Transverse colon (tissue), 4 donors: ENCODE measurements around the gene FKBP2. TPM values are rescaled to one million over a fixed set of nuclear protein-coding genes. Genes with fewer than 3 reads are reported as not detected.

Source experiments
- DNase-seq: peaks from one replicate; pipeline ENCODE4 v3.0.0-alpha.2; 2019
- H3K27ac ChIP-seq, 4 donors: fragments of 200-600 bp; sonication (generic); 2 replicates each; pipeline ENCODE4 v1.5.1; 2016 to 2018; ENCODE audit warnings: inconsistent platforms in 4 of 4
- H3K27me3 ChIP-seq: fragments of 200-600 bp; sonication (generic); 2 replicates; pipeline ENCODE4 v1.5.1; 2017; ENCODE audit warnings: inconsistent platforms
- H3K36me3 ChIP-seq, 4 donors: fragments of 200-600 bp; sonication (generic); 2 replicates each; pipeline ENCODE4 v1.5.1; 2017 to 2019; ENCODE audit warnings: inconsistent platforms in 4 of 4
- H3K4me1 ChIP-seq, 4 donors: fragments of 200-600 bp; sonication (generic); 2 replicates each; pipeline ENCODE4 v1.5.1; 2017 to 2020; ENCODE audit warnings: inconsistent platforms in 4 of 4
- H3K4me3 ChIP-seq, 4 donors: fragments of 200-600 bp; sonication (generic); 1 replicate in 1 of 4; 2 replicates in 3 of 4; pipeline versions ENCODE4 v1.5.1 to v1.6.1; 2017 to 2019; ENCODE audit warnings: inconsistent platforms in 4 of 4
- H3K9me3 ChIP-seq, 2 donors: fragments of 200-600 bp; sonication (generic); 2 replicates each; pipeline ENCODE4 v1.5.1; 2017 to 2019; ENCODE audit warnings: inconsistent platforms in 2 of 2
- CTCF ChIP-seq, 5 experiments: fragments of 200-600 bp in 3 of 5; fragments of 450-650 bp in 2 of 5; sonication (generic) in 3 of 5; IDR thresholded peaks; 1 replicate in 2 of 5; 2 replicates in 3 of 5; pipeline ENCODE4 v1.5.1; 2016 to 2017; ENCODE audit warnings: antibody characterized with exemption in 5 of 5, inconsistent platforms in 3 of 5, mild to moderate bottlenecking in 2 of 5, moderate library complexity in 1 of 5
- EP300 ChIP-seq: sonication (generic); formaldehyde crosslinking; IDR thresholded peaks from one replicate; pipeline ENCODE4 v1.6.1; 2017; ENCODE audit warnings: antibody characterized with exemption, low read depth
- POLR2A ChIP-seq: fragments of 450-650 bp; IDR thresholded peaks from one replicate; pipeline ENCODE4 v1.6.1; 2016; ENCODE audit warnings: antibody characterized with exemption, mild to moderate bottlenecking, moderate library complexity
- POLR2AphosphoS5 ChIP-seq, 3 donors: sonication (generic); formaldehyde crosslinking; IDR thresholded peaks; one replicate each; pipeline ENCODE4 v1.6.1; 2016; ENCODE audit warnings: antibody characterized with exemption in 3 of 3
- WGBS, 2 donors: methylation state at CpG; one replicate each; pipeline ENCODE4 v1.1.5; 2018; ENCODE audit warnings: low coverage in 1 of 2; 5-methylcytosine and 5-hydroxymethylcytosine counted together
- in situ Hi-C, 4 donors: fragments of 200-750 bp; cut with MboI; loops; one replicate each; pipeline versions ENCODE4 v1.15.0 to v1.15.1; 2017; ENCODE audit warnings: low sequenced_read_pairs in 3 of 4, low pct_ligation_motif_present in 1 of 4, low pct_unique_long_range_greater_than_20kb in 1 of 4
- intact Hi-C: fragments of 100-400 bp; cut with DNase I; formaldehyde crosslinking; loops from one replicate; pipeline ENCODE4 v1.15.1; 2023; ENCODE audit warnings: low total_unique reads
- total RNA-seq, 4 donors: library from RNA; depleted of rRNA; stranded (reverse); fragments of >200 nt; gene quantifications; one replicate each; pipeline ENCODE4 v1.1.0, GENCODE V29; 2016

Gene FKBP2
- total RNA-seq, 4 donors from 2014 or later, result 63.6 to 203 (median 102) TPM

- intact Hi-C loops (no loop called here), in situ Hi-C loops (no loop called here)
- H3K9me3 ChIP-seq, result no peaks in the 10 kb centered on the region
- WGBS, 2 donors, result 91% methylated on average over 31 of the region's 32 CpGs; no CpG with 5 or more reads in 1 of the 2 donors
- H3K27me3 ChIP-seq, result no peaks in the 10 kb centered on the region
- peaks cover 0 to 35% (median 0%) of the 10 kb centered on the region in 4 donors for H3K36me3 ChIP-seq
- no peak for DNase-seq
- H3K4me3 ChIP-seq, result no peak overlapping the region
- peaks cover 0 to 4% (median 0%) of the 10 kb centered on the region in 4 donors for H3K4me1 ChIP-seq
- no peak for TF ChIP-seq CTCF (IDR thresholded peaks at IDR 0.05)
- TF ChIP-seq POLR2A, result no peak
- no peak for TF ChIP-seq EP300
- no peak for TF ChIP-seq POLR2AphosphoS5 (IDR thresholded peaks at IDR 0.05)
- H3K27ac ChIP-seq, result no peak overlapping the region
Measured at GRCh38 chr11:64258946-64259532, 18.1 kb downstream of the FKBP2 start.

- 76 to 100% methylated on average over 1 to 4 of the region's 4 CpGs for WGBS, 2 donors
- in situ Hi-C loops (no loop called here), intact Hi-C loops (no loop called here)
- H3K4me1 ChIP-seq, result no peaks in the 10 kb centered on the region
- H3K9me3 ChIP-seq, result no peaks in the 10 kb centered on the region
- TF ChIP-seq POLR2AphosphoS5 (IDR thresholded peaks at IDR 0.05), result no peak
- no peak for TF ChIP-seq EP300
- TF ChIP-seq CTCF (IDR thresholded peaks at IDR 0.05), result no peak
- no peak for TF ChIP-seq POLR2A
- no peak overlapping the region for H3K27ac ChIP-seq
- H3K4me3 ChIP-seq, result no peak overlapping the region
- DNase-seq, result no peak
- H3K27me3 ChIP-seq, result no peaks in the 10 kb centered on the region
- H3K36me3 ChIP-seq, result peaks cover 0 to 35% (median 0%) of the 10 kb centered on the region in 4 donors
Measured at GRCh38 chr11:64259533-64260067, 18.7 kb downstream of the FKBP2 start.

- Histone ChIP-seq H3K36me3 (peaks cover 0 to 31% (median 2%) of the 10 kb centered on the region in 4 donors), H3K4me3 (no peak overlapping the region), H3K27ac (no peak overlapping the region), H3K4me1 (no peaks in the 10 kb centered on the region), H3K9me3 (no peaks in the 10 kb centered on the region), H3K27me3 (no peaks in the 10 kb centered on the region)
- no peak for DNase-seq
- in situ Hi-C loops (no loop called here), intact Hi-C loops (no loop called here)
- TF ChIP-seq CTCF (IDR thresholded peaks at IDR 0.05) (no peak), POLR2AphosphoS5 (IDR thresholded peaks at IDR 0.05) (no peak), POLR2A (no peak), EP300 (no peak)
- WGBS, 2 donors, result 86 to 100% methylated on average over 1 to 6 of the region's 6 CpGs
Measured at GRCh38 chr11:64260147-64260708, 19.3 kb downstream of the FKBP2 start.

GRCh38 chr11:64261556-64262080 is 20.7 kb downstream of the FKBP2 start:
- Histone ChIP-seq H3K4me3 (no peak overlapping the region), H3K27ac (no peak overlapping the region), H3K27me3 (no peaks in the 10 kb centered on the region), H3K4me1 (no peaks in the 10 kb centered on the region), H3K36me3 (peaks cover 0 to 25% (median 3%) of the 10 kb centered on the region in 4 donors), H3K9me3 (no peaks in the 10 kb centered on the region)
- WGBS, 2 donors, result 90 to 95% methylated on average over 2 to 9 of the region's 18 CpGs
- in situ Hi-C loops (no loop called here), intact Hi-C loops (no loop called here)
- TF ChIP-seq CTCF (IDR thresholded peaks at IDR 0.05) (no peak), POLR2AphosphoS5 (IDR thresholded peaks at IDR 0.05) (no peak), POLR2A (no peak), EP300 (no peak)
- no peak for DNase-seq
